Measurements from ENCODE around the gene RTTN.

DNA sequence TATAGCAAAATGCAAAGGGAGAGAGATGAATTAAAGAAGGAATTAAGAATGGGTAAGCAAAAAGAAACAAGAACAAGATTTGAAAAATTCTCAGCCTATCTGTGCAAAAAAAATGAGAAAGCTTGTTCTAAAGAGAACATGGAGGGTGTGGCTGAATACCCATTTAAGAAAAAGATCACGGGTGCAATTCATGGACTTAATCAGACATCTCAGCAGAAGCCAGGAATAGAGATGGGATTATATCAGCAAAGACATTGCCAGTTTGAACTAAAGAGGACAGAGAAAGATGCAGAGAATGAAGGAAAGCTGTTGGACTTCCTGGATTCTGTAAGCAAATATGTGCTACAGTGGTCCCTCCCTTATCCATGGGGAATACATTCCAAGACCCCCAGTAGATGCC lies 115.6 kb downstream of the RTTN start:
- TF ChIP-seq, protein P1, sequence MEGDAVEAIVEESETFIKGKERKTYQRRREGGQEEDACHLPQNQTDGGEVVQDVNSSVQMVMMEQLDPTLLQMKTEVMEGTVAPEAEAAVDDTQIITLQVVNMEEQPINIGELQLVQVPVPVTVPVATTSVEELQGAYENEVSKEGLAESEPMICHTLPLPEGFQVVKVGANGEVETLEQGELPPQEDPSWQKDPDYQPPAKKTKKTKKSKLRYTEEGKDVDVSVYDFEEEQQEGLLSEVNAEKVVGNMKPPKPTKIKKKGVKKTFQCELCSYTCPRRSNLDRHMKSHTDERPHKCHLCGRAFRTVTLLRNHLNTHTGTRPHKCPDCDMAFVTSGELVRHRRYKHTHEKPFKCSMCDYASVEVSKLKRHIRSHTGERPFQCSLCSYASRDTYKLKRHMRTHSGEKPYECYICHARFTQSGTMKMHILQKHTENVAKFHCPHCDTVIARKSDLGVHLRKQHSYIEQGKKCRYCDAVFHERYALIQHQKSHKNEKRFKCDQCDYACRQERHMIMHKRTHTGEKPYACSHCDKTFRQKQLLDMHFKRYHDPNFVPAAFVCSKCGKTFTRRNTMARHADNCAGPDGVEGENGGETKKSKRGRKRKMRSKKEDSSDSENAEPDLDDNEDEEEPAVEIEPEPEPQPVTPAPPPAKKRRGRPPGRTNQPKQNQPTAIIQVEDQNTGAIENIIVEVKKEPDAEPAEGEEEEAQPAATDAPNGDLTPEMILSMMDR (conservative IDR thresholded peaks at IDR 0.05; ENCODE audit: low read depth, low read length): no peak
- TF ChIP-seq RFX5 (IDR thresholded peaks at IDR 0.05; ENCODE audit: low read depth, low read length) (no peak), RCOR1 (IDR thresholded peaks at IDR 0.05; ENCODE audit: insufficient replicate concordance, low read length) (no peak), FOS (IDR thresholded peaks at IDR 0.05; ENCODE audit: low read depth, low read length) (no peak), CHD1 (IDR thresholded peaks at IDR 0.05; ENCODE audit: low read depth, low read length) (no peak), POLR2A (IDR thresholded peaks at IDR 0.05; ENCODE audit: low read depth, low read length) (no peak), MAFK (IDR thresholded peaks at IDR 0.05; ENCODE audit: low read depth, low read length) (no peak), BHLHE40 (IDR thresholded peaks at IDR 0.05; ENCODE audit: low read depth, low read length) (no peak), MXI1 (IDR thresholded peaks at IDR 0.05; ENCODE audit: borderline replicate concordance, low read depth, low read length) (no peak), CEBPB (IDR thresholded peaks at IDR 0.05; ENCODE audit: low read depth, low read length) (no peak), RAD21 (IDR thresholded peaks at IDR 0.05; ENCODE audit: low read length) (no peak), SMC3 (IDR thresholded peaks at IDR 0.05; ENCODE audit: low read depth, low read length) (no peak), NFE2L2 (IDR thresholded peaks at IDR 0.05; ENCODE audit: low read depth, low read length) (no peak)
- TF ChIP-seq, protein P2, sequence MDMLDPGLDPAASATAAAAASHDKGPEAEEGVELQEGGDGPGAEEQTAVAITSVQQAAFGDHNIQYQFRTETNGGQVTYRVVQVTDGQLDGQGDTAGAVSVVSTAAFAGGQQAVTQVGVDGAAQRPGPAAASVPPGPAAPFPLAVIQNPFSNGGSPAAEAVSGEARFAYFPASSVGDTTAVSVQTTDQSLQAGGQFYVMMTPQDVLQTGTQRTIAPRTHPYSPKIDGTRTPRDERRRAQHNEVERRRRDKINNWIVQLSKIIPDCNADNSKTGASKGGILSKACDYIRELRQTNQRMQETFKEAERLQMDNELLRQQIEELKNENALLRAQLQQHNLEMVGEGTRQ (IDR thresholded peaks at IDR 0.05; ENCODE audit: low read depth, low read length): no peak
